Prostate gland (tissue), 2 donors: ENCODE results near the gene CD226. TPM values are rescaled to one million over a fixed set of nuclear protein-coding genes. Genes with fewer than 3 reads are reported as not detected.

Experiments
- DNase-seq: peaks from one replicate; pipeline ENCODE4 v3.0.0-alpha.2; 2019; ENCODE audit warnings: low spot score
- H3K27ac ChIP-seq, 2 donors: fragments of 200-600 bp; sonication (generic); 2 replicates each; pipeline ENCODE4 v1.5.1; 2017 to 2019
- H3K27me3 ChIP-seq: fragments of 200-600 bp; sonication (generic); replicated peaks from 2 replicates; pipeline ENCODE4 v1.5.1; 2019; ENCODE audit not compliant: insufficient read depth
- H3K36me3 ChIP-seq, 2 donors: fragments of 200-600 bp; sonication (generic); 1 replicate in 1 of 2; 2 replicates in 1 of 2; pipeline versions ENCODE4 v1.5.1 to v1.8.1; 2017 to 2019
- H3K4me1 ChIP-seq: fragments of 200-600 bp; sonication (generic); replicated peaks from 2 replicates; pipeline ENCODE4 v1.5.1; 2019
- H3K4me3 ChIP-seq, 2 donors: fragments of 200-600 bp; sonication (generic); 2 replicates each; pipeline ENCODE4 v1.5.1; 2017 to 2019
- H3K9me3 ChIP-seq: fragments of 200-600 bp; sonication (generic); 2 replicates; pipeline ENCODE4 v1.5.1; 2017
- POLR2A ChIP-seq: fragments of 450-650 bp; IDR thresholded peaks from one replicate; pipeline ENCODE4 v1.6.1; 2016; ENCODE audit warnings: antibody characterized with exemption, mild to moderate bottlenecking
- POLR2AphosphoS5 ChIP-seq: sonication (generic); formaldehyde crosslinking; IDR thresholded peaks from one replicate; pipeline ENCODE4 v1.6.1; 2017; ENCODE audit warnings: antibody characterized with exemption
- WGBS: methylation state at CpG from one replicate; pipeline ENCODE4 v1.1.5; 2018; 5-methylcytosine and 5-hydroxymethylcytosine counted together
- intact Hi-C: fragments of 100-400 bp; cut with DNase I; formaldehyde crosslinking; loops from one replicate; pipeline ENCODE4 v1.14.2; 2022
- total RNA-seq, 2 donors: library from RNA; depleted of rRNA; stranded (reverse); fragments of >200 nt; gene quantifications; one replicate each; pipeline ENCODE4 v1.1.0, GENCODE V29; 2016
- TF ChIP-seq, protein P1 (sequence below), 4 experiments: fragments of 200-600 bp in 2 of 4; fragments of 450-650 bp in 2 of 4; sonication (generic) in 2 of 4; IDR thresholded peaks; 1 replicate in 3 of 4; 2 replicates in 1 of 4; pipeline ENCODE4 v1.5.1; 2016 to 2019; ENCODE audit warnings: antibody characterized with exemption in 4 of 4, mild to moderate bottlenecking in 2 of 4, moderate library complexity in 2 of 4

CD226 gene
- total RNA-seq, 2 donors from 2014 or later: 0.59 to 4.7 TPM

DNA sequence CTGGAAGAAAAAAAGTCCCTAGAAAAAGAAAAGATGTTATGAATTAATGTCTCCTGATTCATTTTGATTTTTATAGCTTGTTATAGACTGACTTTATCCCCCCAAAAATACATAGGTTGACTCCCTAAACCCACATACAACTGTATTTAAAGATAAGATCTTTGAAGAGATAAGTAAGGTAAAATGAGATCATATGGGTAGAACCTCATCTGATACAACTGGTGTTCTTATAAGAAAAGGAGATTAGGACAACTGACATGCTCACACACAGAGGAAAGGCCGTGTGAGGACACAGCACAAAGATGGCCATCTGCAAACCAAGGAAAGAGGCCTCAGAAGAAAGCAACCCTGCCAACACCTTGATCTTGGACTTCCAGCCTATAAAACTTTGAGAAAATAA lies 117.5 kb downstream of the CD226 start:
- DNase-seq: no peak
- Histone ChIP-seq H3K36me3 (no peaks in the 10 kb centered on the region), H3K4me3 (no peak overlapping the region), H3K27me3 (no peaks in the 10 kb centered on the region), H3K27ac (no peak overlapping the region), H3K9me3 (no peaks in the 10 kb centered on the region), H3K4me1 (no peaks in the 10 kb centered on the region)
- 91% methylated on average over 1 of the region's 1 CpG for WGBS
- intact Hi-C loops: no loop called here
- TF ChIP-seq, protein P1, sequence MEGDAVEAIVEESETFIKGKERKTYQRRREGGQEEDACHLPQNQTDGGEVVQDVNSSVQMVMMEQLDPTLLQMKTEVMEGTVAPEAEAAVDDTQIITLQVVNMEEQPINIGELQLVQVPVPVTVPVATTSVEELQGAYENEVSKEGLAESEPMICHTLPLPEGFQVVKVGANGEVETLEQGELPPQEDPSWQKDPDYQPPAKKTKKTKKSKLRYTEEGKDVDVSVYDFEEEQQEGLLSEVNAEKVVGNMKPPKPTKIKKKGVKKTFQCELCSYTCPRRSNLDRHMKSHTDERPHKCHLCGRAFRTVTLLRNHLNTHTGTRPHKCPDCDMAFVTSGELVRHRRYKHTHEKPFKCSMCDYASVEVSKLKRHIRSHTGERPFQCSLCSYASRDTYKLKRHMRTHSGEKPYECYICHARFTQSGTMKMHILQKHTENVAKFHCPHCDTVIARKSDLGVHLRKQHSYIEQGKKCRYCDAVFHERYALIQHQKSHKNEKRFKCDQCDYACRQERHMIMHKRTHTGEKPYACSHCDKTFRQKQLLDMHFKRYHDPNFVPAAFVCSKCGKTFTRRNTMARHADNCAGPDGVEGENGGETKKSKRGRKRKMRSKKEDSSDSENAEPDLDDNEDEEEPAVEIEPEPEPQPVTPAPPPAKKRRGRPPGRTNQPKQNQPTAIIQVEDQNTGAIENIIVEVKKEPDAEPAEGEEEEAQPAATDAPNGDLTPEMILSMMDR (IDR thresholded peaks at IDR 0.05): no peak
- TF ChIP-seq POLR2AphosphoS5: no peak
- TF ChIP-seq POLR2A: no peak

DNA sequence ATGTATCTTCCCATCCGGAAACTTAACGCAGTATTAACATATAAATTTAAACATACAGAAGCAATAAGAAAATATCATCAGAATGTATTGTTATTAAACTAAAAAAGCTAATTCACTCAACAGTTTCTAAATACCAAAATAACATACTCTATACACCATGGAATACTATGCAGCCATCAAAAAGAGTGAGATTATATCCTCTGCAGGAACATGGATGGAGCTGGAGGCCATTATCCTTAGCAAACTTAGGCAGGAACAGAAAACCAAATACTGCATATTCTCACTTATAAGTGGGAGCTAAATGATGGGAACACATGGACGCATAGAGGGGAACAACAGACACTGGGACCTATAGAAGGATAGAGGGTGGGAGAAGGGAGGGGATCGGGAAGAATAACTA lies 127.1 kb downstream of the CD226 start:
- no peak for DNase-seq
- no peak overlapping the region for H3K27ac ChIP-seq
- H3K36me3 ChIP-seq: no peaks in the 10 kb centered on the region
- TF ChIP-seq POLR2AphosphoS5 (no peak), POLR2A (no peak)
- TF ChIP-seq, protein P1 (IDR thresholded peaks at IDR 0.05): no peak
- intact Hi-C loops: no loop called here
- H3K9me3 ChIP-seq: no peaks in the 10 kb centered on the region
- no peak overlapping the region for H3K4me3 ChIP-seq
- WGBS: 96% methylated on average over 4 of the region's 4 CpGs
- H3K27me3 ChIP-seq: no peaks in the 10 kb centered on the region
- H3K4me1 ChIP-seq: no peaks in the 10 kb centered on the region

DNA sequence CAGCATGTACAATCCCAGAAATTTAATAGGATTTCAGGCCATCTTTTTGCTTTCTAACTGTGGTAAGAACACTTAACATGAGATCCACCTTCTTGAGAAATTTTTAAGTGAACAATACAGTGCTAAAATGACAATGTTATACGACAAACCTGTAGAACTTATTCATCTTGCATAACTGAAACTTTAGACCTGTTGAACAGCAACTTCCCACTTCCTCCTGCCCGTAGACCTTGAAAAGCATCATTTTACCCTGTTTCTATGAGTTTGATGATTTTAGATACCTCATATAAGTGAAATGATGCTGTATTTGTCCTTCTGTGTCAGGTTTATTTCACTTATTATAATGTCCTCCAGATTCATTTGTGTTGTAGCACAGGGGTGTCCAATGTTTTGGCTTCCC lies 128.2 kb downstream of the CD226 start:
- 94% methylated on average over 2 of the region's 2 CpGs for WGBS
- H3K27ac ChIP-seq: no peak overlapping the region
- intact Hi-C loops: no loop called here
- no peak for DNase-seq
- no peaks in the 10 kb centered on the region for H3K4me1 ChIP-seq
- no peak overlapping the region for H3K4me3 ChIP-seq
- TF ChIP-seq POLR2A: no peak
- H3K9me3 ChIP-seq: no peaks in the 10 kb centered on the region
- no peaks in the 10 kb centered on the region for H3K36me3 ChIP-seq
- H3K27me3 ChIP-seq: no peaks in the 10 kb centered on the region

DNA sequence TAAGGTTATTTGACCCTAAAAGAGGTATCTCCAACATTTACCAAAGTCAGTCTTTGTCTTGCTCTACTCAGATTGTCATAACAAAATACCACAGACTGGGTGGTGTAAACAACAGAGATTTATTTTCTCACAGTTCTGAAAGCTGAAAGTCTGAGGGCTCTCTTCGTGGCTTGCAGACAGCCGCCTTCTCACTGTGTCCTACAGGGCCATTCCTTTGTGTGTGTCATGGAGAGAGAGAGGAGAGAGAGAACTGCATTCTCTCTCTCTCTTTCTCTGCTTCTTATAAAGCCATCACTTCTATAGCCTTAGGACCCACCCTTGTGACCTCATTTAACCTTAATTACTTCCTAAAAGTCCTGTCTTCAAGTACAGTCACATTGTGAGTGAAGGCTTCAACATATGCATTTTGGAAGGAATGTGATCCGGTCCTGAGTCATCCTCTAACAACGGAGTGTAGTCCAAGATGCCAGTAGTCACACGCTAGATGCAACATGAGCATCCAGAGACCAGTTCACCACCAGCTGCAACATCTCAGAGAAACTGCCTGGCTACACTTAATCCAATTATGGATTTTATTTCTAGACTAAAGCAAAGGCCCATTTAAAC lies 130.2 kb downstream of the CD226 start:
- no peaks in the 10 kb centered on the region for H3K4me1 ChIP-seq
- 64% methylated on average over 5 of the region's 5 CpGs for WGBS
- no peaks in the 10 kb centered on the region for H3K36me3 ChIP-seq
- TF ChIP-seq POLR2AphosphoS5 (no peak), POLR2A (no peak)
- TF ChIP-seq, protein P1 (IDR thresholded peaks at IDR 0.05): no peak
- no peaks in the 10 kb centered on the region for H3K9me3 ChIP-seq
- H3K4me3 ChIP-seq: no peak overlapping the region
- H3K27me3 ChIP-seq: no peaks in the 10 kb centered on the region
- no peak overlapping the region for H3K27ac ChIP-seq
- no peak for DNase-seq
- intact Hi-C loops: no loop called here

DNA sequence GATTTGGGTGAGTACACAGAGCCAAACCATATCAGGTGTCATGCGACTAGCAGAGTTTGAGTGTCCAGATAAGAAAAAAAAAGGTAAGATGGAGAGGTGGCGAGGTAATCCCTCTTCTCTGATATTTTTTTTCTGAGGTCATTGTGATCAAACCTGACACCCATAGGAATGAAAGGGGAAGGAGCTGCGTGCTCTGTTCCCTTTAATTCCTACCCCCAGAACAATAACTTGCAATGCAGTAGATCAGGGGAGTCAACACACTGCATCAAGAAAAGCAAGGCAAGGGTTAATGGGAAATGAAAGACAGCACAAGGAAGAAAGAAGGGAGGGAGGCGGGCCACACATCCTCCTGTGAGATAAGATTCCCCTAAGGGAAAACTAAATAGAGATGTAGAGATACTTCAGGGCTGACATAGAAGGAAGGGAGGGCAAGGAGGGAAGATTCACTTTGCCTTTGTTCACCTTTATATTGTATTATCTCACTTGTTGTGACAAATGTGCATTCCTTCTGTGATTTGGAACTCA lies 132.8 kb downstream of the CD226 start:
- Histone ChIP-seq H3K27me3 (no peaks in the 10 kb centered on the region), H3K4me3 (no peak overlapping the region), H3K36me3 (no peaks in the 10 kb centered on the region), H3K9me3 (no peaks in the 10 kb centered on the region), H3K4me1 (no peaks in the 10 kb centered on the region), H3K27ac (no peak overlapping the region)
- DNase-seq: no peak
- no peak for TF ChIP-seq POLR2AphosphoS5
- TF ChIP-seq, protein P1 (IDR thresholded peaks at IDR 0.05): no peak
- TF ChIP-seq POLR2A: no peak
- WGBS: 82% methylated on average over 4 of the region's 4 CpGs
- intact Hi-C loops: no loop called here
